ENCODE measurements around the gene APLF.
"Not testable (repeated sequence)": the region's sequence is repeated elsewhere in the genome, so short reads cannot be mapped to it uniquely, and the experiment has no call there.

APLF gene

DNA sequence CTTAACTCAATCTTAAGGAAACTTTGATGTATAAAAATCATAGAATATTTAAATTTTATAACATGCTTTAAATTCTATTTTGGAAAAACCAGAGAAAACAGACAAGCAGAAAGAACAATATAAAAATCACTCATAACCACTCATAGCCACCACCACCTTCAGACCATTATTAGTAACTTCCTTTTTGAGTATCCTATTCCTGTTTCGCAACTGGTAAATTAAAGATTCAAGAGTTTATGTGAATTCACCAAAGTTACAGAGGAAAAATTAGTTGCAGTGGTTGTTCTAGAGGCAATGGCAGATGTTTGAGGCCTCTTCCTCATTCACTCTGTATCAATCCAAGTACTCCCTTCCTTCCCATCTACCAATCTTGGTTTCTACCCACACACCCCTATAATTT lies 126.7 kb downstream of the APLF start:
- DNase-seq, result no peak

DNA sequence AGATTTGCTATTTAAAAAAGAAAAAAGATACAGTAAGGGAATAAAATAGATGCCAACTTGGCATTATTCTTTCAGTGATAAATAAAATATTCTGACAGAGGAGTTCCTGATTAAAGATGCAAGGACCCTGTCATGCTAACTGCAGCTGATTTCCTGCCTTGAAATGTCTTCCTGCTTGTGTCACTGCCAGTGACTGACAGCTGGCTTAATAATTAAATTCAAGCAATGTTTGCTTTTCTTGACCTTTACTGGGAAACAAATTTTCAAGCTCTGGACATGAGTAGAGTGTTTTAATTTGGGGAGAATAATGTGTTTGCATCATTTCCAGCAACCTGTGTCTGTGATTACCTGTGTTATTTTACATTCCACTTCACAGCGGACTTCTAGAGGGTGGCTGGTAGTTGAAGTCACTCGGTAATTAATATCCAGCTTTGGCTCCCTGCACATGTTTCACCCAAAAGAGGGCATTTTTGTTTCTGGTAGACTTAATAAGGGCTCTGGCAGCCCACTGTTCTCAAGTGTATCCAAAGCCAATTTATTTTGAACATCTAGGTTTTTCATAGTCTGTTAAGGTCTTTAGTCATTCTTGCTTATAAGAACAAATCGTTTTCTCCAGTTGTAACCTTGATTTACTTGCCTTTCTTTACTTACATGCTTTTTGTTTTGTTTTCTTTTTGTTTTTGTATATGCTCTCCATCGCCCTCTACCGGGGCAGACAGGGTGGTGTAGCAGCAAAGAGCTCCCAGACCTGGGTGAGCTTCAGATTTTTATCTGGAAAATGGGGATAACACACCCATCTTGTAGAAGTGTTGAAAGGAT lies 127.5 kb downstream of the APLF start:
- DNase-seq, result peak in 4 of 6 experiments; percentile 3 to 28 (median 18)

DNA sequence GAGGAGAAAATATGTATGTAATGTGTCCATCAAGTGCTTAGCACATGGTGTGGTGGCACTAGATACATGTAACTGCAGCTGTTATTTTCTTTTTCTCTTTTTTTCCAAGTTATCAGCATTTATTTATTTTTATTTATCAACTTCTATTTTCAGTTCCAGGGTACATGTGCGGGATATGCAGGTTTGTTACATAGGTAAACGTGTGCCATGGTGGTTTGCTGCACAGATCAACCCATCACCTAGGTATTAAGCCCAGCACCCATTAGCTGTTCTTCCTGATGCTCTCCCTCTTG lies 128.1 kb downstream of the APLF start:
- not testable (repeated sequence) for DNase-seq

DNA sequence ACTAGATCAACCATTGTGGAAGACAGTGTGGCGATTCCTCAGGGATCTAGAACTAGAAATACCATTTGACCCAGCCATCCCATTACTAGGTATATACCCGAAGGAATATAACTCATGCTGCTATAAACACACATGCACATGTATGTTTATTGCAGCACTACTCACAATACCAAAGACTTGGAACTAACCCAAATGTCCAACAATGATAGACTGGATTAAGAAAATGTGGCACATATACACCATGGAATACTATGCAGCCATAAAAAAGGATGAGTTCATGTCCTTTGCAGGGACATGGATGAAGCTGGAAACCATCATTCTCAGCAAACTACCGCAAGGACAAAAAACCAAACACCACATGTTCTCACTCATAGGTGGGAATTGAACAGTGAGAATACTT lies 133.1 kb downstream of the APLF start:
- DNase-seq, result not testable (repeated sequence)

DNA sequence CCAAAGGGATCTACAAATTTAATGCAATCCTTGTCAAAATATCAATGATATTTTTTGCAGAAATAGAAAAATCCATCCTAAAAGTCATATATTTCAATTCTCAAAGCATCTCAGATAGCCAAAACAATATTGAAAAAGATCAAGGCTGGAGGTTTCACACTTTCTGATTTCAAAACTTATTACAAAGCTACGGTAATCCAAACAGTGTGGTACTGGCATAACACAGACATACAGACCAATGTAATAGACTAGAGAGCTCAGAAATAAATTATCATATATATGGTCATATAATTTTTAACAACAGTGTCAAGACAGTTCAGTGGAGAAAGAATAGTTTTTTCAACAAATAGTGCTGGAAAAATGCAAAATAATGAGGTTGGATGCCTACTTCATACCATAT lies 135.7 kb downstream of the APLF start:
- no peak for DNase-seq

DNA sequence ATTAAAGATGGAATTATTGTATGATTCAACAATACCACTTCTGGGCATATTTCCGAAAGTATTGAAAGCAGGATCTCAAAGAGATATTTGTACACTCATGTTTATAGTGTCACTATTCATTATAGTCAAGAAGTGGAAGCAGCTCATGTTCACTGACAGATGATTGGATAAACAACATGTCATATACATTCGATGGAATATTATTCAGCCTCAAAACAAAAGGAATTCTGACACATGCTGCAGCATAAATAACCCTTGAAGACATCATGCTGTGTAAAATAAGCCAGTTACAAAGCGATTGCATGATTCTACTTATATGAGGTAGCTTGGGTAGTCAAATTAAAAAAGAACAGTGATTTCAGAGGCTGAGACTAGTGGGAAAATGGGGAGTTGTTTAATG lies 136.7 kb downstream of the APLF start:
- DNase-seq, result no peak

DNA sequence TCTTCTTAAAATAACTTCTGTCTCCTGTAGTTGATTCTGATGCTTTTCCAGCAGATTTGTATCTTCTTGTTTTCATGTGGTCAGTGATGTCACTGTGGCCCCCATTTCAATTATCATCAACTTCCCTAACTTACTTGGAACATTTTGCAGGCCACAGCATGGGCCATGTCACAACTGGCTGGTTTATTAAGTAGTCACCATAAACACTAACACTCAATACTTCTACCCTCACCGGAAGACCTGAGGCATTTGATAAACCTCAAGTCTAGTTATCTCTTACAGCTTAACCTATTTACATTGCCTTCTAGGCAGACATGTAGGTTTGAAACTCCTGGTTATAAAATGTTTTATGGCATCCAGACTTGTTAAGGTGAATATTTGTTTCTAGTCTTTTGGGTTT lies 138.6 kb downstream of the APLF start:
- no peak for DNase-seq

DNA sequence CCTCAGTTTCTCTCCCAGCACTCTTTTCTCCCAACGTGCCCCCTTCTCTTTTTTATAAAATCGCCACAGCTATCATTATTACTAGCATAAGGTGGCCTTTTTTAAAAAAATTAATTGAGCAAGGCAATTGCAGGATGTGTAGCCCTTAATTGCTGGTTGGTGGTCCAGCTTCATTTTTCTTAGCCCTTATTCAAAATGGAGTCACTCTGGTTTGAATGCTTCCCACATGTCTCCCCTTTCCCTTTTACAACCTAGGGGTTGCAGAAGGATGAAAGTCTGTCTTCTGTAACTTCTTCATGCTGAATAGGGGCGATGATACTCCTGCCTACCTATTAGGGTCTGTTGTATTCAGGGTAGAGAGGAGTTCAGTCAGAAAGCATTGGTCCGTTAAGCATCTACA lies 139.4 kb downstream of the APLF start:
- no peak for DNase-seq

DNA sequence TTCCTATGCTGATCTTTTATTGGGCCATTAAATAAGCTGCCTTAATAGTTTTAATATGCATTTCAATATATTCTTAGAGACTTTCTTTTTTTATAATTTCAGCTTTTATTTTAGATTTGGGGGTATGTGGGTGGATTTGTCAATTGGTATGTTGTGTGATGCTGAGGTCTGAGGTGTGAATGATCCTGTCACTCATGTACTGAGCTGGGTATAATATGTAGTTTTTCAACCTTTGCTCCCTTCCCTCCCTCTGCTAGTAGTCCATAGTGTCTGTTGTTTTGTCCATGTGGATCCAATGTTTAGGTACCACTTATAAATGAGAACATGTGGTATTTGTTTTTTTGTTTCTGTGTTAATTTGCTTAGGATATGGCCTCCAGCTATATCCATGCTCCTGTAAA lies 140.5 kb downstream of the APLF start:
- DNase-seq, result no peak

DNA sequence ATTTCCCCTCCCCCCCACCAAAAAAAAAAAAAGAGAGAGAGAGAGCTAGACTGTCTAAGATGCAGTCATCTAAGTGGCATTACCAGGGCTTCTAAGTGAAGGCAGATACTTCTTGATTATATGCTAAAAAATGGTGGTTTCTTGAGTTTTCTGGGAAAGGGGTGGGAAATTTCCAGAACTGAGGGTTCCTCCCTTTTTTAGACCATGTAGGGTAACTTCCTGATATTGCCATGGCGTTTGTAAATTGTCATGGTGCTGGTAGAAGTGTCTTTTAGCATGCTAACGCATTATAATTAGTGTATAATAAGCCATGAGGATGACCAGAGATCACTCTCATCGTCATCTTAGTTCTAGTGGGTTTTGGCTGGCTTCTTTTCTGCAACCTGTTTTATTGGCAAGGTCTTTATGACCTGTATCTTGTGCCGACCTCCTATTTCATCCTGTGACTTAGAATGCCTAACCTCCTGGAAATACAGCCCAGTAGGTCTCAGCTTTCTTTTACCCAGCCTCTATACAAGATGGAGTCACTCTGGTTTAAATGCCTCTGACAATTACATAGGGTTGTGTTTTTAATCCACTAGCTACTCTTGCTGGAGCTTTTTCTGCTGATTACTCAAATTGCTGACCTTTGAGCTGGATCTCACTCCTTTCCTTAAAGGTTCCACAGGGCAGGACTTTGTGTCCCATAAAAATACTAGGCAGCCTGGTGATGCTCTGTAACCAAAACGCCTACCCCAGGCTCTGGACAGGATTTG lies 145.6 kb downstream of the APLF start:
- DNase-seq, result no peak

DNA sequence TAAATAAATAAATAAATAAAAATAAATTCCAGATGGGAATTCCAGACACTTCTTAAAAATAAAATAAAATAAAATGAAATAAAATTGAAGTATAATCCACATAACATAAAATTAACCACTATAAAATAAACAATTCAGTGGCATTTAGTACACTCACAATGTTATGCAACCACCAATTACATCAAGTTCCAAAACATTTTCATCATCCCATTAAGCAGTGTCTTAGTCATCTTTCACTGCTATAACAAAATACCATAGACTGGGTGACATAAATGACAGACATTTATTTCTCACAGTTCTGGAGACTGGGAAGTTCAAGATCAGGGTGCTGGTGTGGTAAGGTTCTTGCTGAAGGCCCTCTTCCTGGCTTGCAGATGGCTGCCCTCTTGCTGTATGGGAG lies 153.4 kb downstream of the APLF start:
- no peak for DNase-seq

DNA sequence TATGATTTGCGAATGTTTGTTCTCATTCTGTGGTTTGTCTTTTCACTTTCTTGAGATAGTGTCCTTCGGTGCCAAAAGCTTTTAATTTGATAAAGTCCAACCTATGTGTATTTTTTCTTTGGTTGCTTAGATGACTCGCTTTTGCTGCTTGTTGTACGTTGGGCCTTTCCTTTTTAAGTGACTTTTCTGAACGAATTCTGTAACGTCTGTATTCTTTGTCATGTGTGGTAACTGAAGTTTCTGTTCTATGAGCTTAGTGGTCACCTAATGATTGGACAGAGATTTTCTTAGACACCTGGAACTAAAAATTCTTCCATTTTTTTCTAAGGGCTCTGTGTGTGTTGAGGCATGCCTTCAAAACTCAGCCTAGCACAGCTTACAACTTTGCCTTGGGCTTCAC lies 156.4 kb downstream of the APLF start:
- DNase-seq, result no peak

DNA sequence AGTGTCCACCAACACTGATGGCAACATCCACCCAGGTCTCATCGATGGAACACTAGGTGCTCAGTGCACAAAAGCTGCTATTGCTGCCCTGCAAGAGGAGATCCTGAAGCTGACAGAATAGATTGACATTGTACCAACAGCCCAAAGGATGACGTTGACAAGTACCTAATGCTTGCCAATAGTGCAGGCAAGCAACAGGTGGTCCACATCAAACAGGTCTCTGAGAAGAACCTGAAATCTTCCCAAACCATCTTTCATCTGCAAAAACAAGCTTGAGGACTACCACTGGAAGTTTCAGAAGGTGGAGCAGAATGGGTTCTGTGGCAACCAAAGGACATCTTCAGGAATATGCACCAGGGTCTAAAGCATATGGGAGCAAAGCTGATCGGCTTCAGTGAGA lies 160.2 kb downstream of the APLF start:
- no peak for DNase-seq
